Measurements from ENCODE around the gene PTOV1.

- TF ChIP-seq EZH2phosphoT487 (conservative IDR thresholded peaks at IDR 0.05; ENCODE audit: low read length): no peak
- TF ChIP-seq CTCF (IDR thresholded peaks at IDR 0.05; ENCODE audit: insufficient read depth, low read length, poor library complexity, severe bottlenecking): no peak
Measured at GRCh38 chr19:49869484-49870308, 18.7 kb downstream of the PTOV1 start.

All from SU-DHL-6 (cell line).